CD4-positive, alpha-beta T cell treated with Interleukin-10 for 1 hour (primary cell): ENCODE results near the gene GGA1.
"Not testable (repeated sequence)": the region's sequence is repeated elsewhere in the genome, so short reads cannot be mapped to it uniquely, and the experiment has no call there.

Experiments used
- DNase-seq: peaks from one replicate; pipeline ENCODE4 v3.0.0-alpha.2; 2020

Gene GGA1

GRCh38 chr22:37656583-37656982 is 47.9 kb downstream of the GGA1 start:
- DNase-seq, result not testable (repeated sequence)

DNA sequence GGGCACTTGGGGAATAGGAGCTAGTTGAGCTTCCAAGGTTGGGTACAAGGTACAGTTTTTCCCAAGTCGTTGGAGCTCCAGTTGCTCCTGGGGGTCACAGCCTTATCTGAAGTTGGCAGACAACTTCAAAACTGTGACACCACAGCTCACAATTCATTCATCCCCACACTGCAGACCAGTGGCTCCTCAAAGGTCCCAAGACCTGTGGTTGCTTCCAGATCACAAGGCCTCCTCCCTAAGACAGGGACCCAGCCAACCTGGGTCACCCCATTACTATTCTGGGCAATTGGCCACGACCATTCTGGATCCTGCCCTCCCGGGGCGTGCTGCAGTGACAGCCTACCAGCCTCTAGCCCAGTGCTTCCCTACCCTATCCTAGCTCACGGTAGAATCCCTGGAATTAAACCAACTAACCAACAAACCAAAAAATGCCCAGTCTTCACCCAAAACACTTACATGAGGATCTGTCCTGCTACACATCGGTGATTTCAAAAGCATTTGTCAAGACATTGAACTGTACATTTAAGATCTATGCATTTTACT is 49.0 kb downstream of the GGA1 start:
- no peak for DNase-seq

DNA sequence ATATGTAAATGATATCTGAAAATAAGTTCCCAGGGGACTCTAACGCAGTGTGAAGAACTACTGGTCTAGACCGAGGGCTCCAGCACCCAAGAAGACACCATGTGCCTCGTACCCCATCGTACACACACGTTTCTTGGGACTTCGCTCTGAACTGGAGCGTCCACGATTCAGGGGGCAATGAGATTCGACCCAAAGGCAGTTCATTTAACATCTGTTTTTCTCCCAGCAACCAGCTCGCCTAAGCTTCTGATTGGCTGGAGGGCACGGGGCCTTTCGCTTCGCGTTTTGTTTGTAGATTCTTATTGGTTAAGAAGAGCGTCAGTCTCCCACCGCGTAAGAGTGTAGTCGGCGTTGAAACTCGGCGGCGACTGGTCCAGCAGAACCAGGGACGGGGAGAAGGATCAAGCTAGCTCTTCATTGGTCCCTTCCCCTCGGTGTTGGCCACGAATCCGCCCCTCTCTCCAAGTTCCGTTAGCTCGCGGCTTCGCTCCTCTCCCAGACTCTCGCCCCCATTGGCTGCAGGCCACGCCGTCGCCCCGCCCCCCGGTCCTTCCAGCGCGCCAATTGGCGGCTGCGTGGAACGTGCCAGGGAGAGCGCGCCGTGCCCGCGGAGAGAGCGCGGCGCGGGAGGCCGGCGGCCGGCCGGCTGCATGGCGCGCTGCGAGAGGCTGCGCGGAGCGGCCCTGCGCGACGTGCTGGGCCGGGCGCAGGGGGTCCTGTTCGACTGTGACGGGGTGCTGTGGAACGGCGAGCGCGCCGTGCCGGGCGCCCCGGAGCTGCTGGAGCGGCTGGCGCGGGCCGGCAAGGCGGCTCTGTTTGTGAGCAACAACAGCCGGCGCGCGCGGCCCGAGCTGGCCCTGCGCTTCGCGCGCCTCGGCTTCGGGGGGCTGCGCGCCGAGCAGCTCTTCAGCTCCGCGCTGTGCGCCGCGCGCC is 49.8 kb downstream of the GGA1 start, which contains the start of gene PDXP:
PDXP (plus strand) TSS at position 591 of the 933 bp plus-strand sequence; CDS start at position 651, 60 bp downstream.
- DNase-seq, result peak; percentile 99

GRCh38 chr22:37659066-37659896 is 50.6 kb downstream of the GGA1 start:
- peak; percentile 37 for DNase-seq

- DNase-seq, result no peak
Observed at GRCh38 chr22:37659897-37660708, 51.5 kb downstream of the GGA1 start.

DNA sequence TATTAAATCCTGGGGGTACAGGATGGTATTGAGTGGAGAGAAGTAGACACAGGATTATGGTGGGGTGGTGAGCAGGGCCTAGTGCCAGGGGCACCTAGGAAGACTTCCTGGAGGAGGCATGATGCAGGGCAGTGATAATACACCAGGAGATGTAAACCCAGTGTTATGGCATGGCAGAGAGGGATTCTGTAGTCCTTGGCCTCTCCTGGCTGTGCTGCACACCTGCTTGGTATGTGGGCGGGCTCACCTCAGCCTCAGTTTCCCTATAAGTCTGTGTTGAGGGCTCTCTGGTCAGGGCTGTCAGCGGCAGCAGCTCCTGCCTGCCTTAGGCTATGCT is 52.0 kb downstream of the GGA1 start:
- no peak for DNase-seq

DNA sequence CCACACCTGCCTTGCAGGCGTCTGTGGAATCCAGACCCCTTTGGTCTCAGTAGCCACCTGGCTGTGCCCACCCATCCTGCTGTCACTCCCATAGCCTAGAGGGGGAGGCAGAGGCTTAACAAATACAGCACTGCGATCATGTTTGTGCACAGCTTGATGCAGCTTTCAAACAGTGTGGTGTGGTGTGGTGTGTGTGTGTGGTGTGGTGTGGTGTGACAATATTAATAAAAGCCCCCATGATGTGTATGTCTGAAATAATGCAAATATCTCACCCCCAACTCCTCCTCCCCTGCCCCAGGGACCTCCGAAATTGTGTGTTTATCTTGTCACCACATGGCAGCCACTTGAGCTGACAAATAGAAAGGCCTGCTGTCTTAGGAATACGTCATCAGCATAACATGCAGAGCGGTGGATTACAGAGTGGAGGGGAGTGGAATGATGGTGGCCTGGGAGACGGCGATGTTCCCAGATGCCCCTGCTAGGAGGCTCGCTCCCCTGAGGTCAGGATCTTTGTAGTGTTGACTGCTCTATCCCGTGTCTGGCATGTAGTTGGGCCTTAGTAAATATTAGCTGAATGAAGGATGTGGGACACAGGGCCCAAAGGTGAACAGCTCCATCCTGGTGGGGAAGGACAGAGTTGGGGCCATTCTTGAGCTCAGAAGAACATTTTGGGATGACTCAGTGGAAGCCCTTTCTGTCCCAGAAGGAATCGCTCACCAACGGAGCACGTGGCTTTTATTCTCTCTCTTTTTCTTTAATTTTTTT is 52.7 kb downstream of the GGA1 start:
- DNase-seq, result peak; percentile 54

GRCh38 chr22:37662039-37662438 is 53.4 kb downstream of the GGA1 start:
- no peak for DNase-seq

GRCh38 chr22:37663521-37664140 is 55.0 kb downstream of the GGA1 start:
- DNase-seq, result no peak

DNA sequence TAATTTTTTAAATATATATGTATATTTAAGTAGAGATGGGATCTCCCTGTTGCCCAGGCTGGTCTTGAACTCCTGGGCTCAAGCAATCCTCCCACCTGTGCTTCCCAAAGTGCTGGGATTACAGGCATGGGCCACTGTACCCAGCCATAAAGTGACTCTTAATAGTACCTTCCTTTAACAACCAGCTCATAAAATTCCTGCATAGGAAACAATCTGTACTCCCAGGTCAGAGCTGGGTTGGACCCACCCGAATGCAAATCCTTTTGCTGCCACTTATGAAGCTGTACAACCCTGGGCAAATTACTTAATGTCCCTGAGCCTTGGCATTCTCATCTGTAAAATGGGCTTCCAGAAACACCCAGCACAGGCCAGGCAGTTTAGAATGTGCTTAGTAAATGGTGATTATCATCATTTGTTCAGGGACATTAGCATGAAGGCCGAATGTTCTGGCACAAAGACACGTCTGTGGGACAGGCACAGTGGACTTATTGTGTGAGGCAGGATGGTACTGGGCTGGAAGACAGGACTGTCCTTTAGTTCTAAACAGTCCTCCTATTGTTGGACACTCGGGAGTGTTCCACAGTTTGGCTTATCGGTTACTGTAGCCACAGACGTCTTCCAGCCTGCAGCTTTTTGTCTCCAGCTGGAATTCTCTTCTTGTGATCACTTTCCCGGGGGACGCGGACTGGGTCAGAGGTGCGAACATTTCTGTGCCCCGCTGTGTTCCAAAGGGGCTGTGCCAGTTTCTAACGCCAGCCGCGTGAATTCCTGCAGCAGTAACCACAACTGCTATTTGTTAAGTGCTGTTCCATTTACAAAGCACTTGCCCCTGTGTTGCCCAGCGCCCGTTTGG is 55.8 kb downstream of the GGA1 start:
- DNase-seq, result no peak

DNA sequence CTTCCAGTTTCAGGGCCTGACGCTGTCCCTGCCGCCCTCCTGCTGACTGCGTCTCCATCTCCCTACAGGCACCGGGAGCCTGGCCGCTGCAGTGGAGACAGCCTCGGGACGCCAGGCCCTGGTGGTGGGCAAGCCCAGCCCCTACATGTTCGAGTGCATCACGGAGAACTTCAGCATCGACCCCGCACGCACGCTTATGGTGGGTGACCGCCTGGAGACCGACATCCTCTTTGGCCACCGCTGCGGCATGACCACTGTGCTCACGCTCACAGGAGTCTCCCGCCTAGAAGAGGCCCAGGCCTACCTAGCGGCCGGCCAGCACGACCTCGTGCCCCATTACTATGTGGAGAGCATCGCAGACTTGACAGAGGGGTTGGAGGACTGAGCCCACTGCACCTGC is 56.9 kb downstream of the GGA1 start:
- DNase-seq, result no peak

DNA sequence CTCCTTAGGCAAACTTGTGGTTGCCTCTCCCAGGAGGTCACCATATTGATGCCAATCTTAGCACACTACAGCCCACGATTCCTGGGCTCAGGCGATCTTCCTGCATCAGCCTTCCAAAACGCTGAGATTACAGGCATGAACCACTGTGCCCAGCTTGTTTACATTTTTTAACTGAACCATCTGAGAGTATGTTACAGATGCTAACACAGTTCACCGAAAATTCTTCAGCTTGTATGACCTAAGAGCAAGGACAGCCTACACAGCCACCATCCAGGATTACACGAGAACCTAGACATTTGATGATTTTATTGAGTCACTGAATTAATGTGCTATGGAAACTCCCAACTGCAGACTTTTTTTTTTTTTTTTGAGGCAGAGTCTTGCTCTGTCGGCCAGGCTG is 61.0 kb downstream of the GGA1 start:
- no peak for DNase-seq

DNA sequence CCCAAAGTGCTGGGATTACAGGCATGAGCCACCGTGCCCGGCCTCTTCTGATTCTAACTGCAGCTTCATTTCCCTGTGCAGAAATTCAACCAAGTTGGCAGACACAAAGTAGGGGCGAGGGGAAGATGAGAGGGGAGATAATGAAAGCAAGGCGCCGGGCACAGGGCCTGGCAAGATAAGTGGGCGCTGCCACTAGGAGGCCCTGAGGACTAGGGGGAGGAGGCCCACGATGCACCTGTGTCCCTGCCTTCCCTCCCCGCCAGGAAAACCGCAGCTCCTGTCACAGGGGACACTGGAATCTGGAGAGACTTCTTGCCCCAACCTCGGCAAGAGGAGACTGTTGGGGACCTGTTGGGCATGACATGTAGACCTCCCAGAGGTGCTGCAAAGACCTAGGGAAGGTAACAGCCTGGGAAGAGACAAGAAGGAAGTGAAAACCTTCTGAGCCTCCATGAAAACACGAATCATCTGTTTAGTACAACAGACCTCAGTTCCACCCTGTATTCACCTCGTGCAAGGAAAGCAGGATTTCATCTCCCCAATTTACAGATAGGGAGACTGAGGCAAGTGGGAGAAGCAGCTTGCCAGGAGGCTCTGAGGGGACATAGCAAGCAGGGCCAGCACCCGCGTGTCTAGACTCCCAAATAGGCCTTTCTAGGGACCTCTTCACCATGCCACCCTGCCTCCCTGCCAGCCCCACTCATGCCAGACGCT is 63.7 kb downstream of the GGA1 start:
- peak; percentile 32 for DNase-seq

GRCh38 chr22:37672920-37673455 is 64.4 kb downstream of the GGA1 start:
- no peak for DNase-seq

- no peak for DNase-seq
Observed at GRCh38 chr22:37674248-37674647, 65.6 kb downstream of the GGA1 start.

- DNase-seq, result peak; percentile 72
Observed at GRCh38 chr22:37674951-37675929, 66.6 kb downstream of the GGA1 start, which contains the start of gene LGALS1. LGALS1 (plus strand) TSS chr22:37675636; CDS start chr22:37675703, 67 bp downstream.

DNA sequence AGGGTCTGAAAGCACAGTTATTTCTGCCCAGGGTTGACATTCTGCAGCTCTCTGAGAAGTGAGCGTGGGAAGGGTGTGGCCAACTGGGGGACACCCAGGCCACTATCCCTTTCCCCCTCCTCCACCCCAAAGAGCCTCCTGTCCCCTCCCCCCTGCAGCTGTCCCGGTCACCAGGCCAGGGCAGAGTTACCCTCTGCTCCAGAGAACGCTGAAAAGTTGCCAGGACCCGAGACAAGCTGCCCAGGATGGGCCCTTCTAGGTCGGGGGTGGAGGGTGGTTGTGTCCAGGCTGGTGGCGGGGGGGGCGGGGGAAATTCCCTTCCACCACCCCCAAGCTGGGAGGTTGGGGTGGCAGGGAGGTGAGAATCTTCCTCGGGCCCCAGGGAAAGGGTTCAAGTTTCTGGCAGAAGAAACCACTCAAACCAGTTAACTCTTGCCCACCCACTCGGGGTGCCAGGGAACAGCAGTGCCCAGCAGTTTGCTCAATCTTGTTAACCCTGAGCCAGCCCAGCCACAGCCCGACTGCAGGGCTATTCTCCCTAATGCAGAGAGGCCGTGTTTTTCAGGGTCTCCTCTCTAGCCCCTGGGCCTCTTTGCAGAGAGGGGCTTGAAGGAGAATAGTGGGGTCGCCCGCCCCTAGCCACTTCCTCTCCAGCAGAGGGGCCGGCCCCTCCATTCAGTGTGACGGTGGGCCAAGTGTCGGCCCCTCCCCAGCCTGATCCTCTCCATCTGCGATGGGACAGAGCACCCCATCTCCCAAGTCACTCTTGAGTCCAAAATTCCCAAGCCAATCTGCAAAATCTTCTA is 67.5 kb downstream of the GGA1 start:
- peak; percentile 50 for DNase-seq
